HCT116 (cell line): ENCODE data around the gene RGS8. TPM values are rescaled to one million over a fixed set of nuclear protein-coding genes. Genes with fewer than 3 reads are reported as not detected.

Source experiments
- ATAC-seq: fragments of 200-7000 bp; cut with Tn5 transposase; 2 replicates; pipeline ENCODE4 v1.9.1; 2020; ENCODE audit warnings: mild to moderate bottlenecking, moderate library complexity
- BruUV-seq: library from RNA; stranded (reverse); fragments of 400-500 nt; replicated peaks from 2 replicates; lab custom pipeline; 2021; lab: Mats Ljungman, UMichigan
- CTCF ChIA-PET: fragments of 300-600 bp; sonication (Branson Sonifier 250); formaldehyde crosslinking; loops from one replicate; lab custom pipeline; 2021; ENCODE audit warnings: antibody characterized with exemption; lab: Charles Lee
- POLR2A ChIA-PET: fragments of 300-600, 350-600 bp; sonication (Branson Sonifier 250); formaldehyde crosslinking; loops from one replicate; lab custom pipeline; 2021; ENCODE audit warnings: antibody characterized with exemption; lab: Charles Lee
- RAD21 ChIA-PET, 2 experiments: fragments of 300-600 bp; sonication (Branson Sonifier 250); formaldehyde crosslinking; loops; one replicate each; lab custom pipeline; 2023; ENCODE audit warnings: low total read pairs in 2 of 2; ENCODE audit not compliant: uncharacterized antibody in 2 of 2, unreplicated experiment in 2 of 2, low non-redundant PET in 1 of 2; lab: Charles Lee
- DNase-seq: peaks from one replicate; pipeline ENCODE4 v3.0.0-alpha.2; 2010; ENCODE audit warnings: low read depth, low spot score
- H2AFZ ChIP-seq: fragments of 200-600 bp; shearing (Covaris generic), sonication (generic); 2 replicates; pipeline ENCODE4 v1.6.1; 2017; ENCODE audit warnings: low read depth, mixed run types, mixed read lengths, antibody characterized with exemption, low read length; ENCODE audit not compliant: poor library complexity, severe bottlenecking
- H3K27ac ChIP-seq: 2 replicates; pipeline ENCODE4 v1.5.1; 2012; ENCODE audit warnings: low read depth, low read length
- H3K27me3 ChIP-seq: fragments of 200-600 bp; sonication (generic); 2 replicates; pipeline ENCODE4 v1.6.1; 2016; ENCODE audit warnings: mixed run types, low read length, mixed read lengths; ENCODE audit not compliant: insufficient read depth
- H3K36me3 ChIP-seq, 2 experiments: fragments of 200-500 bp in 1 of 2; fragments of 200-600 bp in 1 of 2; sonication (Bioruptor generic) in 1 of 2; sonication (generic) in 1 of 2; 2 replicates each; pipeline versions ENCODE4 v1.5.1 to v1.6.1; 2014 to 2016; ENCODE audit warnings: low read length in 2 of 2, inconsistent platforms in 1 of 2, mixed read lengths in 1 of 2, mixed run types in 1 of 2; ENCODE audit not compliant: insufficient read depth in 2 of 2, control insufficient read depth in 1 of 2
- H3K4me1 ChIP-seq, 2 experiments: fragments of 200-600 bp in 1 of 2; sonication (generic) in 1 of 2; 2 replicates each; pipeline versions ENCODE4 v1.5.1 to v1.6.1; 2012 to 2017; ENCODE audit warnings: low read length in 2 of 2, inconsistent platforms in 1 of 2, mild to moderate bottlenecking in 1 of 2, mixed read lengths in 1 of 2, mixed run types in 1 of 2, moderate library complexity in 1 of 2; ENCODE audit not compliant: insufficient read depth in 2 of 2, control insufficient read depth in 1 of 2
- H3K4me2 ChIP-seq: fragments of 200-600 bp; sonication (generic); 2 replicates; pipeline ENCODE4 v1.6.1; 2017; ENCODE audit warnings: mixed run types, low read length, mixed read lengths
- H3K4me3 ChIP-seq, 2 experiments: fragments of 200-600 bp in 1 of 2; sonication (generic) in 1 of 2; replicated peaks in 1 of 2; 2 replicates each; pipeline ENCODE4 v1.5.1; 2011 to 2016; ENCODE audit warnings: low read length in 2 of 2, control low read depth in 1 of 2, low read depth in 1 of 2, mild to moderate bottlenecking in 1 of 2, mixed read lengths in 1 of 2, mixed run types in 1 of 2
- H3K79me2 ChIP-seq: fragments of 200-600 bp; sonication (generic); 2 replicates; pipeline ENCODE4 v1.6.1; 2017; ENCODE audit warnings: mild to moderate bottlenecking, mixed run types, low read length, moderate library complexity, mixed read lengths; ENCODE audit not compliant: insufficient read depth
- H3K9ac ChIP-seq: fragments of 200-600 bp; sonication (generic); 2 replicates; pipeline ENCODE4 v1.6.1; 2016; ENCODE audit warnings: low read length, mixed read lengths
- H3K9me2 ChIP-seq: fragments of 200-600 bp; sonication (generic), shearing (Covaris generic); 2 replicates; pipeline ENCODE4 v1.6.1; 2017; ENCODE audit warnings: mixed run types, mild to moderate bottlenecking, moderate library complexity; ENCODE audit not compliant: insufficient read depth
- H3K9me3 ChIP-seq, 2 experiments: fragments of 200-500 bp in 1 of 2; fragments of 200-600 bp in 1 of 2; sonication (Bioruptor generic) in 1 of 2; sonication (generic) in 1 of 2; 2 replicates each; pipeline ENCODE4 v1.6.1; 2014 to 2017; ENCODE audit warnings: low read length in 2 of 2, mixed read lengths in 2 of 2, inconsistent platforms in 1 of 2, low read depth in 1 of 2, mild to moderate bottlenecking in 1 of 2, mixed run types in 1 of 2, moderate library complexity in 1 of 2; ENCODE audit not compliant: control insufficient read depth in 1 of 2, insufficient read depth in 1 of 2
- H4K20me1 ChIP-seq: fragments of 200-600 bp; sonication (generic), shearing (Covaris generic); 2 replicates; pipeline ENCODE4 v1.6.1; 2017; ENCODE audit warnings: mixed run types, mild to moderate bottlenecking, moderate library complexity; ENCODE audit not compliant: insufficient read depth
- JUND ChIP-seq: IDR thresholded peaks from 2 replicates; pipeline ENCODE4 v1.6.1; 2012
- POLR2A ChIP-seq: IDR thresholded peaks from 2 replicates; pipeline ENCODE4 v1.7.0; 2011; ENCODE audit warnings: borderline replicate concordance; ENCODE audit not compliant: insufficient read depth, insufficient read length; ENCODE audit errors: extremely low read depth
- SIN3A ChIP-seq: IDR thresholded peaks from 2 replicates; pipeline ENCODE4 v1.6.1; 2012; ENCODE audit warnings: low read depth
- SP1 ChIP-seq: IDR thresholded peaks from 2 replicates; pipeline ENCODE4 v1.6.1; 2012; ENCODE audit warnings: low read depth
- YY1 ChIP-seq: IDR thresholded peaks from 2 replicates; pipeline ENCODE4 v1.6.1; 2011; ENCODE audit warnings: low read length, low read depth, moderate library complexity, mild to moderate bottlenecking; ENCODE audit not compliant: insufficient replicate concordance; ENCODE audit errors: extremely low read depth
- intact Hi-C: fragments of 100-400 bp; cut with micrococcal nuclease; formaldehyde crosslinking; loops from 2 replicates; pipeline ENCODE4 v1.10.0; 2022
- total RNA-seq: library from RNA; stranded (reverse); gene quantifications from one replicate; pipeline ENCODE4 v1.2.1, GENCODE V29; 2021; ENCODE audit not compliant: unreplicated experiment
- TF ChIP-seq, protein P1 (sequence below): IDR thresholded peaks from 2 replicates; pipeline ENCODE4 v1.6.1; 2012
- TF ChIP-seq, protein P2 (sequence below): IDR thresholded peaks from 2 replicates; pipeline ENCODE4 v1.6.1; 2012; ENCODE audit warnings: low read depth
- TF ChIP-seq, protein P3 (sequence below), 3 experiments: fragments of 200-600 bp in 1 of 3; sonication (generic) in 1 of 3; IDR thresholded peaks in 2 of 3; conservative IDR thresholded peaks in 1 of 3; 2 replicates each; pipeline ENCODE4 v1.5.1; 2012 to 2017; ENCODE audit warnings: low read depth in 2 of 3, low read length in 2 of 3, antibody characterized with exemption in 1 of 3, borderline replicate concordance in 1 of 3, control low read depth in 1 of 3, mild to moderate bottlenecking in 1 of 3, mixed read lengths in 1 of 3, mixed run types in 1 of 3, moderate library complexity in 1 of 3; ENCODE audit not compliant: insufficient read depth in 1 of 3

Gene RGS8
- total RNA-seq, 1 experiment from 2014 or later = not detected

DNA sequence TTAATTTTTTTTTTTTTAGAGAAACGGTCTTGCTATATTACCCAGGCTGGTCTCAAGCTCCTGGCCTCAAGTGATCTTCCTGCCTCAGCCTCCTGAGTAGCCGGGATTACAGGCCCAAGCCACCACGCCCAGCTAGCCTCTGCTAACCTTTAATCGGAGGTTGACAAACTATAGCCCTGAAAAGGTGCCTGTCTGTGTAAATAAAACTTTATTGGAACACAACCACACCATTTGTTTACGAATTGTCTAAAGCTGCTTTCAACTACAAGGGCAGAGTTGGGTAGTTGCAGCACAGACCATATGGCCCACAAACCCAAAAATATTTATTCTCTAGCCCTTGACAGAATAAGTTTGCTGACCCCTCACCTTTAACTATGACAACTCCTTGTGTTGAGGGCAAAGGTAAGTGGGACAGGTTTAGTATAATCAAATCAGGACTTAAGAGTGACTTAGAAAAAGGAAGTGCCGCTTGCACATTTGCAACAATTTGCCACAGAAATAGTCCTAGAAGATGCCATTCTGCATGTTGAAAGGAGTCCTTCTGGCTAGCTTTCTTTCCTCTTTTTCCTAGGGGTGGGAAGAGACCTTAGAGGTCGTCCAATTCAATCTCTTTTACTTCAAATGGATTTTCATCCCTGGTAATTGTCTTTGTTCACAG lies 16.4 kb downstream of the RGS8 start:
- H3K9ac ChIP-seq = no peak overlapping the region
- H3K79me2 ChIP-seq = no peaks in the 10 kb centered on the region
- RAD21 ChIA-PET = no interaction called here
- no peak overlapping the region for H3K4me3 ChIP-seq
- H3K4me2 ChIP-seq = no peak overlapping the region
- TF ChIP-seq, protein P1, sequence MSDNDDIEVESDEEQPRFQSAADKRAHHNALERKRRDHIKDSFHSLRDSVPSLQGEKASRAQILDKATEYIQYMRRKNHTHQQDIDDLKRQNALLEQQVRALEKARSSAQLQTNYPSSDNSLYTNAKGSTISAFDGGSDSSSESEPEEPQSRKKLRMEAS = no peak
- TF ChIP-seq JUND (no peak), POLR2A (no peak), SP1 (no peak), YY1 (no peak), SIN3A (no peak)
- TF ChIP-seq, protein P2, sequence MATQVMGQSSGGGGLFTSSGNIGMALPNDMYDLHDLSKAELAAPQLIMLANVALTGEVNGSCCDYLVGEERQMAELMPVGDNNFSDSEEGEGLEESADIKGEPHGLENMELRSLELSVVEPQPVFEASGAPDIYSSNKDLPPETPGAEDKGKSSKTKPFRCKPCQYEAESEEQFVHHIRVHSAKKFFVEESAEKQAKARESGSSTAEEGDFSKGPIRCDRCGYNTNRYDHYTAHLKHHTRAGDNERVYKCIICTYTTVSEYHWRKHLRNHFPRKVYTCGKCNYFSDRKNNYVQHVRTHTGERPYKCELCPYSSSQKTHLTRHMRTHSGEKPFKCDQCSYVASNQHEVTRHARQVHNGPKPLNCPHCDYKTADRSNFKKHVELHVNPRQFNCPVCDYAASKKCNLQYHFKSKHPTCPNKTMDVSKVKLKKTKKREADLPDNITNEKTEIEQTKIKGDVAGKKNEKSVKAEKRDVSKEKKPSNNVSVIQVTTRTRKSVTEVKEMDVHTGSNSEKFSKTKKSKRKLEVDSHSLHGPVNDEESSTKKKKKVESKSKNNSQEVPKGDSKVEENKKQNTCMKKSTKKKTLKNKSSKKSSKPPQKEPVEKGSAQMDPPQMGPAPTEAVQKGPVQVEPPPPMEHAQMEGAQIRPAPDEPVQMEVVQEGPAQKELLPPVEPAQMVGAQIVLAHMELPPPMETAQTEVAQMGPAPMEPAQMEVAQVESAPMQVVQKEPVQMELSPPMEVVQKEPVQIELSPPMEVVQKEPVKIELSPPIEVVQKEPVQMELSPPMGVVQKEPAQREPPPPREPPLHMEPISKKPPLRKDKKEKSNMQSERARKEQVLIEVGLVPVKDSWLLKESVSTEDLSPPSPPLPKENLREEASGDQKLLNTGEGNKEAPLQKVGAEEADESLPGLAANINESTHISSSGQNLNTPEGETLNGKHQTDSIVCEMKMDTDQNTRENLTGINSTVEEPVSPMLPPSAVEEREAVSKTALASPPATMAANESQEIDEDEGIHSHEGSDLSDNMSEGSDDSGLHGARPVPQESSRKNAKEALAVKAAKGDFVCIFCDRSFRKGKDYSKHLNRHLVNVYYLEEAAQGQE = no peak
- TF ChIP-seq, protein P3, sequence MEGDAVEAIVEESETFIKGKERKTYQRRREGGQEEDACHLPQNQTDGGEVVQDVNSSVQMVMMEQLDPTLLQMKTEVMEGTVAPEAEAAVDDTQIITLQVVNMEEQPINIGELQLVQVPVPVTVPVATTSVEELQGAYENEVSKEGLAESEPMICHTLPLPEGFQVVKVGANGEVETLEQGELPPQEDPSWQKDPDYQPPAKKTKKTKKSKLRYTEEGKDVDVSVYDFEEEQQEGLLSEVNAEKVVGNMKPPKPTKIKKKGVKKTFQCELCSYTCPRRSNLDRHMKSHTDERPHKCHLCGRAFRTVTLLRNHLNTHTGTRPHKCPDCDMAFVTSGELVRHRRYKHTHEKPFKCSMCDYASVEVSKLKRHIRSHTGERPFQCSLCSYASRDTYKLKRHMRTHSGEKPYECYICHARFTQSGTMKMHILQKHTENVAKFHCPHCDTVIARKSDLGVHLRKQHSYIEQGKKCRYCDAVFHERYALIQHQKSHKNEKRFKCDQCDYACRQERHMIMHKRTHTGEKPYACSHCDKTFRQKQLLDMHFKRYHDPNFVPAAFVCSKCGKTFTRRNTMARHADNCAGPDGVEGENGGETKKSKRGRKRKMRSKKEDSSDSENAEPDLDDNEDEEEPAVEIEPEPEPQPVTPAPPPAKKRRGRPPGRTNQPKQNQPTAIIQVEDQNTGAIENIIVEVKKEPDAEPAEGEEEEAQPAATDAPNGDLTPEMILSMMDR (IDR thresholded peaks at IDR 0.05 in 2 of 3, conservative IDR thresholded peaks at IDR 0.05 in 1 of 3; ENCODE audit: borderline replicate concordance in 1 of 3, insufficient read depth in 1 of 3, low read depth in 2 of 3, low read length in 2 of 3) = no peak
- BruUV-seq = no TSS peak
- no peaks in the 10 kb centered on the region for H3K4me1 ChIP-seq
- no peak overlapping the region for H2AFZ ChIP-seq
- CTCF ChIA-PET = no interaction called here
- no peaks in the 10 kb centered on the region for H3K9me3 ChIP-seq
- POLR2A ChIA-PET = no interaction called here
- no peaks in the 10 kb centered on the region for H4K20me1 ChIP-seq
- no peaks in the 10 kb centered on the region for H3K9me2 ChIP-seq
- DNase-seq (no peak), ATAC-seq (no peak)
- intact Hi-C loops = no loop called here
- no peaks in the 10 kb centered on the region for H3K36me3 ChIP-seq
- H3K27me3 ChIP-seq = peaks cover 6% of the 10 kb centered on the region; the same call in 1 of the 2 replicates
- no peak overlapping the region for H3K27ac ChIP-seq
